HT1080 (cell line): Measurements from ENCODE around the gene H2BK1. TPM values are rescaled to one million over a fixed set of nuclear protein-coding genes. Genes with fewer than 3 reads are reported as not detected.

Source experiments
- total RNA-seq: library from RNA; depleted of rRNA; stranded (reverse); fragments of >200 nt; shearing (Covaris generic); gene quantifications from 2 replicates; pipeline ENCODE4 v1.2.3, GENCODE V29; 2014; rRNA removed

H2BK1 gene
- total RNA-seq, 1 experiment from 2014 or later: not detected

Other genes with a start within 250 kb of the H2BK1 start
- 0.34 and 0.47 TPM in 2 replicates for gene KCNH2, start 232.2 kb downstream of the H2BK1 start, total RNA-seq
- gene NOS3, start 219.5 kb downstream of the H2BK1 start, total RNA-seq: 71.5 and 94.6 TPM in 2 replicates
- gene ATG9B, start 186.0 kb downstream of the H2BK1 start, total RNA-seq: not detected in 2 replicates
- gene ABCB8, start 182.0 kb downstream of the H2BK1 start, total RNA-seq: 29.4 and 37.0 TPM in 2 replicates
- gene ASIC3, start 162.0 kb downstream of the H2BK1 start, total RNA-seq: 0.45 TPM in 1 of 2 replicates, not detected in the other
- gene CDK5, start 152.6 kb downstream of the H2BK1 start, total RNA-seq: 67.8 and 70.2 TPM in 2 replicates
- gene SLC4A2, start 150.9 kb downstream of the H2BK1 start, total RNA-seq: 121 and 146 TPM in 2 replicates
- gene FASTK, start 129.7 kb downstream of the H2BK1 start, total RNA-seq: 86.5 and 100 TPM in 2 replicates
- gene TMUB1, start 127.0 kb downstream of the H2BK1 start, total RNA-seq: 66.3 and 85.1 TPM in 2 replicates
- 36.4 and 45.3 TPM in 2 replicates for gene AGAP3, start 124.0 kb downstream of the H2BK1 start, total RNA-seq
- not detected in 2 replicates for gene GBX1, start 42.8 kb downstream of the H2BK1 start, total RNA-seq
- gene ASB10, start 23.2 kb downstream of the H2BK1 start, total RNA-seq: not detected in 2 replicates
- 83.9 and 89.1 TPM in 2 replicates for gene ABCF2, start 16.7 kb upstream of the H2BK1 start, total RNA-seq
- gene CHPF2, start 22.0 kb upstream of the H2BK1 start, total RNA-seq: 40.0 and 46.1 TPM in 2 replicates
- gene SMARCD3, start 38.2 kb upstream of the H2BK1 start, total RNA-seq: 9.5 and 11.8 TPM in 2 replicates
- gene NUB1, start 131.3 kb upstream of the H2BK1 start, total RNA-seq: 57.7 and 59.7 TPM in 2 replicates
- not detected in 2 replicates for gene WDR86, start 199.6 kb upstream of the H2BK1 start, total RNA-seq
- gene CRYGN, start 229.7 kb upstream of the H2BK1 start, total RNA-seq: not detected in 2 replicates